HG03378 (cell line): Measurements from ENCODE around the gene DYRK1A.
"Not testable (repeated sequence)": the region's sequence is repeated elsewhere in the genome, so short reads cannot be mapped to it uniquely, and the experiment has no call there.

Experiments
- ATAC-seq: cut with Tn5 transposase; IDR thresholded peaks from one replicate; pipeline ENCODE4 v1.9.1; 2021; ENCODE audit warnings: mild to moderate bottlenecking, moderate library complexity; ENCODE audit not compliant: unreplicated experiment

The DYRK1A gene

GRCh38 chr21:37524944-37525343, 158.4 kb downstream of the DYRK1A start:
- not testable (repeated sequence) for ATAC-seq

GRCh38 chr21:37525810-37526209, 159.2 kb downstream of the DYRK1A start:
- ATAC-seq, result no peak

GRCh38 chr21:37527103-37527502, 160.5 kb downstream of the DYRK1A start:
- no peak for ATAC-seq

- ATAC-seq, result no peak
Measured at GRCh38 chr21:37527716-37528115, 161.1 kb downstream of the DYRK1A start.

- ATAC-seq, result no peak
Measured at GRCh38 chr21:37528150-37528937, 161.8 kb downstream of the DYRK1A start.

- ATAC-seq, result no peak
Measured at GRCh38 chr21:37529649-37530048, 163.1 kb downstream of the DYRK1A start.

- no peak for ATAC-seq
Measured at GRCh38 chr21:37530901-37531351, 164.4 kb downstream of the DYRK1A start.

GRCh38 chr21:37531431-37531932, 164.9 kb downstream of the DYRK1A start:
- ATAC-seq, result no peak

GRCh38 chr21:37532868-37533780, 166.6 kb downstream of the DYRK1A start:
- peak; percentile 85 for ATAC-seq

- ATAC-seq, result no peak
Measured at GRCh38 chr21:37534431-37534830, 167.9 kb downstream of the DYRK1A start.

GRCh38 chr21:37535130-37535529, 168.6 kb downstream of the DYRK1A start:
- no peak for ATAC-seq

GRCh38 chr21:37535672-37536071, 169.1 kb downstream of the DYRK1A start:
- ATAC-seq, result no peak

- no peak for ATAC-seq
Measured at GRCh38 chr21:37536616-37537278, 170.2 kb downstream of the DYRK1A start.

GRCh38 chr21:37537391-37537996, 170.9 kb downstream of the DYRK1A start:
- ATAC-seq, result no peak

- no peak for ATAC-seq
Measured at GRCh38 chr21:37538971-37539590, 172.5 kb downstream of the DYRK1A start.

GRCh38 chr21:37541128-37541527, 174.6 kb downstream of the DYRK1A start:
- ATAC-seq, result not testable (repeated sequence)

- no peak for ATAC-seq
Measured at GRCh38 chr21:37542512-37542911, 175.9 kb downstream of the DYRK1A start.

- no peak for ATAC-seq
Measured at GRCh38 chr21:37546299-37546908, 179.8 kb downstream of the DYRK1A start.

- ATAC-seq, result no peak
Measured at GRCh38 chr21:37546949-37547614, 180.5 kb downstream of the DYRK1A start.
